Eye (tissue), 1 donor: ENCODE results near the gene ZFAND3.

Experiments
- DNase-seq: peaks from one replicate; pipeline ENCODE4 v3.0.0-alpha.2; 2015

Gene ZFAND3

GRCh38 chr6:38193481-38194281 lies 374.2 kb downstream of the ZFAND3 start:
- DNase-seq, result no peak

GRCh38 chr6:38194282-38194572 lies 374.7 kb downstream of the ZFAND3 start:
- DNase-seq, result no peak

GRCh38 chr6:38194589-38194988 lies 375.1 kb downstream of the ZFAND3 start:
- DNase-seq, result no peak

- no peak for DNase-seq
Measured at GRCh38 chr6:38195113-38195635, 375.6 kb downstream of the ZFAND3 start.

- no peak for DNase-seq
Measured at GRCh38 chr6:38198219-38198618, 378.7 kb downstream of the ZFAND3 start.
